Lung (tissue), 12 donors: ENCODE results near the gene ADAMTSL5. TPM values are rescaled to one million over a fixed set of nuclear protein-coding genes. Genes with fewer than 3 reads are reported as not detected.

Experiments used
- ATAC-seq: fragments of 200-7000 bp; cut with Tn5 transposase; one replicate; pipeline ENCODE4 v1.9.1; 2020; ENCODE audit warnings: moderate number of reproducible peaks; ENCODE audit not compliant: insufficient read depth, low FRiP score
- DNase-seq, 3 donors: peaks; one replicate each; pipeline ENCODE4 v3.0.0-alpha.2; 2013 to 2017
- H3K27ac ChIP-seq, 2 donors: one replicate each; pipeline ENCODE4 v1.5.1; 2013; ENCODE audit warnings: mild to moderate bottlenecking in 2 of 2, moderate library complexity in 2 of 2, control low read depth in 1 of 2, inconsistent platforms in 1 of 2, low read depth in 1 of 2, low read length in 1 of 2
- H3K27me3 ChIP-seq, 3 donors: one replicate each; pipeline ENCODE4 v1.5.1; 2013; ENCODE audit warnings: low read length in 2 of 3; ENCODE audit not compliant: control insufficient read depth in 3 of 3, insufficient read depth in 3 of 3
- H3K36me3 ChIP-seq, 4 donors: one replicate each; pipeline ENCODE4 v1.5.1; 2013; ENCODE audit warnings: low read length in 4 of 4, mild to moderate bottlenecking in 1 of 4, moderate library complexity in 1 of 4; ENCODE audit not compliant: control insufficient read depth in 4 of 4, insufficient read depth in 4 of 4
- H3K4me1 ChIP-seq, 5 donors: one replicate each; pipeline ENCODE4 v1.5.1; 2013; ENCODE audit warnings: low read length in 5 of 5, mild to moderate bottlenecking in 2 of 5, moderate library complexity in 1 of 5; ENCODE audit not compliant: control insufficient read depth in 5 of 5, insufficient read depth in 5 of 5
- H3K4me3 ChIP-seq: one replicate; pipeline ENCODE4 v1.5.1; 2013; ENCODE audit warnings: mild to moderate bottlenecking, control low read depth, moderate library complexity
- H3K9ac ChIP-seq, 2 donors: one replicate each; pipeline ENCODE4 v1.5.1; 2013; ENCODE audit warnings: low read length in 2 of 2, control low read depth in 1 of 2; ENCODE audit not compliant: insufficient read depth in 1 of 2
- H3K9me3 ChIP-seq, 4 donors: one replicate each; pipeline ENCODE4 v1.5.1; 2013; ENCODE audit warnings: low read length in 3 of 4, mild to moderate bottlenecking in 1 of 4, moderate library complexity in 1 of 4; ENCODE audit not compliant: control insufficient read depth in 4 of 4, insufficient read depth in 3 of 4
- WGBS, 2 donors: extraction: QIAGEN DNeasy Blood & Tissue Kit; methylation state at CpG; one replicate each; pipeline ENCODE4 v1.1.7; 2013; 5-methylcytosine and 5-hydroxymethylcytosine counted together
- polyA plus RNA-seq, 2 donors: library from polyadenylated mRNA; stranded (reverse); fragments of 200-250 nt; gene quantifications; one replicate each; pipeline ENCODE4 v1.2.1, GENCODE V29; 2013
- total RNA-seq, 2 donors: library from RNA; depleted of rRNA in 1 of 2; stranded (reverse); fragments of >200 nt in 1 of 2; gene quantifications; one replicate each; pipeline ENCODE4 v1.2.1, GENCODE V29; 2014 to 2021
- TF ChIP-seq, protein P1 (sequence below): IDR thresholded peaks from 2 replicates; pipeline ENCODE4 v1.5.1; 2012; ENCODE audit warnings: mild to moderate bottlenecking; ENCODE audit errors: control extremely low read depth, extremely low read depth
- donor health status: control.
- donor health status: control.
- donor health status: Bipolar disorder and iron deficiency.
- donor health status: healthy.
- donor health status: DM: yes; HTN: yes; CAD: no.

Gene ADAMTSL5
- total and polyA plus RNA-seq, 4 donors: 0.97 to 2.8 (median 1.4) TPM

DNA sequence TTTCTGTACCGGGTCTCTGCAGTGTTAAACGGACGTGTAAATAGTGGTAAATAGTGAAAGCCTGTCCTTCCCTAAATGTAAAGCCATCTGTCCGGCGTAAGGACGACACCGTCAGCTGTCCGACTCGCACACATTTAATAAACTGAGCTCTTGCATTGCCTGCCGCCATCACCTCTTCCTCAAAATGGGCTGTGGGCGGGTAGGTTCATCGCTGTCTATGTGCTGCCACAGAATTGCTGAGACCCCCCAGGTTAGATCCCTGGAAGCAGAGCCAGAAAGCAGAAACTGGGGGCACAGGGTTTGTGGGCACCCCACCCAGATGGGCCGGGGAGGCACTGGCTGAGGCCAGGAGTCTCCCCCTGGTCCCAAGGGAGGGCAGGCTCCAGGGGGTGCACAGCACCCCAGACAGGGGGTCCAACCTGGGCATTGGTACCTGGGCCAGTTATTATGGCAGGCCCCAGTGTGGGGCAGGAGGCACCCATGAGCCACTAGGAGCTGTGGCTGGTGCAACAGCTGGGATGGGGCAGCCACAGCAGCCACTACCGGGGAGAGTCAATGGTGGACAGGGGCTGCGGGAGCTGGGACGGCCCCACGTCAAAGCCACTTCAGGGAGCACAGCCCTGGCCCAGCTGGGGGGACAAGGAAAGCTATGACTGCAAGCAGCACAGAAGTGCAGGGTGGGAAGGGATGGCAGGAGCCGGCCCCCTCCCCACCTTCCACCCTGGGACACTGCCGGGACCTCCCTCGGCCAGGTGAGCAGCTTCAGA is 39.6 kb downstream of the ADAMTSL5 start:
- peaks cover 0 to 36% (median 28%) of the 10 kb centered on the region in 3 donors for H3K27me3 ChIP-seq
- no peak overlapping the region for H3K9ac ChIP-seq
- DNase-seq (no peak), ATAC-seq (no peak)
- no peak overlapping the region for H3K4me3 ChIP-seq
- H3K9me3 ChIP-seq: peaks cover 0 to 8% (median 0%) of the 10 kb centered on the region in 4 donors
- H3K36me3 ChIP-seq: peaks cover 0 to 19% (median 5%) of the 10 kb centered on the region in 4 donors
- H3K4me1 ChIP-seq: peaks cover 0 to 27% (median 11%) of the 10 kb centered on the region in 5 donors
- TF ChIP-seq, protein P1, sequence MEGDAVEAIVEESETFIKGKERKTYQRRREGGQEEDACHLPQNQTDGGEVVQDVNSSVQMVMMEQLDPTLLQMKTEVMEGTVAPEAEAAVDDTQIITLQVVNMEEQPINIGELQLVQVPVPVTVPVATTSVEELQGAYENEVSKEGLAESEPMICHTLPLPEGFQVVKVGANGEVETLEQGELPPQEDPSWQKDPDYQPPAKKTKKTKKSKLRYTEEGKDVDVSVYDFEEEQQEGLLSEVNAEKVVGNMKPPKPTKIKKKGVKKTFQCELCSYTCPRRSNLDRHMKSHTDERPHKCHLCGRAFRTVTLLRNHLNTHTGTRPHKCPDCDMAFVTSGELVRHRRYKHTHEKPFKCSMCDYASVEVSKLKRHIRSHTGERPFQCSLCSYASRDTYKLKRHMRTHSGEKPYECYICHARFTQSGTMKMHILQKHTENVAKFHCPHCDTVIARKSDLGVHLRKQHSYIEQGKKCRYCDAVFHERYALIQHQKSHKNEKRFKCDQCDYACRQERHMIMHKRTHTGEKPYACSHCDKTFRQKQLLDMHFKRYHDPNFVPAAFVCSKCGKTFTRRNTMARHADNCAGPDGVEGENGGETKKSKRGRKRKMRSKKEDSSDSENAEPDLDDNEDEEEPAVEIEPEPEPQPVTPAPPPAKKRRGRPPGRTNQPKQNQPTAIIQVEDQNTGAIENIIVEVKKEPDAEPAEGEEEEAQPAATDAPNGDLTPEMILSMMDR: no peak
- WGBS, 2 donors: 69 to 83% methylated on average over 20 of the region's 20 CpGs
- no peak overlapping the region for H3K27ac ChIP-seq

DNA sequence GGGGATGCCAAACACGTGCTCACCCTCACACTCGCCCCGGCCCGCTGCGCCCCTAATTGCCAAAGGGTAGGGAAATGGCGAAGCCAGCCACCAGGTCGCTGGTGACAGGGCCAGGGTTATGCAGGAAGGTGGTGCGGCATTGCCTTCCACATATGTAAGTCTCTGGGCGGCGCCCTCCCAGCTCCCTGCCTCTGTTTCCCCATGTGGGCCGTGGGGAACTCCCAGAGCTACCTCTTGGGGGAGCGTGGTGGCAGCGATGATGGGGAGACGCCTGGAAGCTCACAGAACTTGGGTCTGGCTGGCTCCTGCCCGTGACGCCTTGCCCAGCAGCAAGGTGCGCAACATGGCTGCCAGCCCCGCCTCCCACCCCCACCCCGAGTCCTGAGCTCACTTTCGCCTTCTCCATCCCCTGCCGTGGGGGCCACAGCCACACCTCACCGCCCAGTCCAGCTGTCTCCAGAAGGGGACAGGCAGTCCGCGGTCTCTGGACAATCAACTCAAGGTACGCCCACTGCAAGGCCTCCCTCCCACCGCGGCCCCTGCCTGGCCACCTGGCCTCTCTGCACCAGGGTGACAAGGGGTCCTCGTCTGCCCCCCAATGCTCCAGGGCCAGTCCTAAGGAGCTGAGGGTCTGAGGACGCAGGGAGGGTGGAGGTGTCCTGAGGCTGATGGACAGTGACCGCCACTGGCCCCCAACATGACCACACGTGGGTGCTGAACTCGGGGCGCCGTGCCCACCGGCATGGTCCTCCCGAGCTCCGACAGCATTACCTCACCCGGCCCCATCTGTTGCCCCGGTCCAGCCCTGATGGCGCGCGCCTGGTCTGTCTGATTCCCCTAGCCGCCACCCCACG is 40.4 kb downstream of the ADAMTSL5 start:
- Histone ChIP-seq H3K27ac (no peak overlapping the region), H3K9ac (no peak overlapping the region), H3K4me1 (peaks cover 0 to 35% (median 11%) of the 10 kb centered on the region in 5 donors), H3K4me3 (no peak overlapping the region), H3K9me3 (peaks cover 0 to 11% (median 0%) of the 10 kb centered on the region in 4 donors), H3K27me3 (peaks cover 1 to 38% (median 29%) of the 10 kb centered on the region in 3 donors), H3K36me3 (peaks cover 0 to 19% (median 5%) of the 10 kb centered on the region in 4 donors)
- 48 to 65% methylated on average over 40 to 44 of the region's 44 CpGs for WGBS, 2 donors
- ATAC-seq: no peak
- DNase-seq: no peak
- TF ChIP-seq, protein P1: no peak

DNA sequence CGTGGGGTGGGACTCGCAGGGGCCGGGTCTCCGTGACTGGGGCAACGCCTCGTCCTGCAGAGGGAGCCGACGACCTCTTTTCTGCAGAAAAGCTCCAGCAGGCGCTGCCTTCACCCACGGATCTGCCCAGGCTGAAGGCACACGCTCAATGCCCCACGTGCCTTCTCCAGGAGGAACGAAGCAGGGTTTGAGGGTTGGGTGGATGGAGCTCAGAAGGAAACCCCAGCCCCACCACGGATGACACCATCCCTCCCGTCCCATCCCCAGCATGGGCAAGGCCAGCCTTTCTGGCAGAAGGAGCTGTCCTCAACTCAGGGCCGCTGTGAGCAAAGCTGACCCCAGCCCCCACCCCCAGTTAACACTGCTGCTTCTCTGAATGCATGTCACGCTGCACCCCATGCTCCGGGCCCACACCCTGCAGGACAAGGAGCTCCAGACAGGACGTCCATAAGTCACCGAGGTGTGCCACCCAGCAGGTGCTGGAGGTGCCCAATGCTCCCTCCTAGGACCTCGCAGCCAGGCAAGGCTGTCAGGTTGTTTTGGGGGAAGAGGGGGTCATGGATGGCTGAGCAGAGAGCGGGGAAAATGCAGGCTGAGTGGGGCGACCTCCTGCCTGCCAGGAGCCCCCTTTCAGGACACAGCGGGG is 41.2 kb downstream of the ADAMTSL5 start:
- H3K36me3 ChIP-seq: peaks cover 0 to 19% (median 5%) of the 10 kb centered on the region in 4 donors
- H3K27ac ChIP-seq: no peak overlapping the region
- H3K4me3 ChIP-seq: no peak overlapping the region
- WGBS, 2 donors: 24 to 25% methylated on average over 24 of the region's 24 CpGs
- no peak overlapping the region for H3K9ac ChIP-seq
- ATAC-seq (no peak), DNase-seq (no peak)
- H3K9me3 ChIP-seq: peaks cover 0 to 16% (median 0%) of the 10 kb centered on the region in 4 donors
- H3K4me1 ChIP-seq: peaks cover 0 to 42% (median 11%) of the 10 kb centered on the region in 5 donors
- TF ChIP-seq, protein P1: no peak
- H3K27me3 ChIP-seq: peaks cover 8 to 38% (median 29%) of the 10 kb centered on the region in 3 donors
